Measurements from ENCODE around the gene MIA2. TPM values are rescaled to one million over a fixed set of nuclear protein-coding genes. Genes with fewer than 3 reads are reported as not detected.

MIA2 gene
- total and polyA plus RNA-seq, 5 donors from 2014 or later: 21.1 to 26.2 (median 21.9) TPM

DNA sequence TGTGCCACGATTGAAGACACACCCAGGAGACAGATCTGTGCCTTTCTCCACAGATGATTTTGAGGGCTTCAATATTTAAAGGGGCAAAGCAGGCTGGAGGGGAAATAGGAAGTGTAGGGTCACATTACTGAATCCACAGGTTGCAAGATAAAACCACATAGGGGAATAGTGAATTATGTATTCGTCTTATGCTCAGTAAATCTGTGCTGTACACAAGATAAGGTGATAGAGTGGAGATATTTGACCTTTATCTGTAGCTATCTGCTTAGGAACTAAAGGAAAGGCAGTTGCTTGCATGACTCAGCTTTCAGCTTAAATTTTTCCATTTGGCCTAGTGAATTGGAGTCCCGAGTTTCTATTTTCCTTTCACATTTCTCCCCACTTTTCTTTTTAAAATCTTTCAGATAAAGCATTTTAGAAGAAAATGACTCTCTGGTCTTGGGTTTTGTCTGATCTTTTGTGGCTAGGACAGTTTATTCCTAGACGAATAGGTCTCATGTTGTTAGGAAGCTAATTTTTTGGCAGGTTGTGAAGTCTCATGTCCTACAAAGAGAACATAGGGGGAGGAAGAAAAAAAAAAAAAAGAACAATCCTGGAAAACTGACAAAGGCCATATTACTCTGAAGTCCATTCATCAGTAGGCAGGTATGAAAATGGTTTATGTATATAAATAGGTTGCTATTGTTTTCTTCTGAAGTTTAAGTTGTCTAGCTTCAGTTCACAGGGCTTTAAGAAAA lies 143.1 kb downstream of the MIA2 start:
- H3K4me1 Mint-ChIP-seq: peaks cover 0 to 7% (median 0%) of the 10 kb centered on the region in 4 donors
- Histone ChIP-seq H3K9me3 (ENCODE audit: control insufficient read depth in 2 of 2, low read length in 2 of 2) (no peaks in the 10 kb centered on the region), H3K4me1 (ENCODE audit: control insufficient read depth, insufficient read depth, low read length, poor library complexity, severe bottlenecking) (no peaks in the 10 kb centered on the region), H3K4me3 (ENCODE audit: low read depth, low read length) (no peak overlapping the region), H3K36me3 (ENCODE audit: control insufficient read depth, insufficient read depth, low read length) (no peaks in the 10 kb centered on the region), H3K27me3 (ENCODE audit: control insufficient read depth, insufficient read depth, low read length) (no peaks in the 10 kb centered on the region), H3K27ac (ENCODE audit: insufficient read depth, low read length, poor library complexity, severe bottlenecking) (no peak overlapping the region)
- ATAC-seq (ENCODE audit: low read depth in 2 of 2): no peak
- H3K36me3 Mint-ChIP-seq: peaks cover 14% of the 10 kb centered on the region
- no peak overlapping the region for H3K4me3 Mint-ChIP-seq
- no peak for DNase-seq
- no peak overlapping the region for H3K27ac Mint-ChIP-seq
- H3K27me3 Mint-ChIP-seq: no peaks in the 10 kb centered on the region
- H3K9me3 Mint-ChIP-seq: no peaks in the 10 kb centered on the region

DNA sequence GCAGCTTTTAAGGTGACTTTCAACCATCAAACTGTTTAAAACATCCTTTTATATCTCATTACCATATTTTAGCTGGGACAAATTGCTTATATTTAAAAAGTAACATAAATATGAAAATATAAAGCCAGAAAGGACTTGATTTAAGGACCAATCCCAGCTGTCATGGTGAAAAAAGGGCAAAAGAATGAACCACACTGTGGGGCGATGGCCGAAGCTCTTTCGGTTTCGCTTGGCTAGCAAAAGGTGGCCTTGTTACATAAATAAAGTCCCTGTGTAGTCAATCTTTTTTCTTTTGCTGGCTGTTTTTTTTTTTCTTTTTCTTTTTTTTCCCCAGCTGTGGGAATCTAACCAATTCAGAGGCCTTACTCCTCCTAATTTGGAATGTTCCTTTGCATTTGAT lies 147.7 kb downstream of the MIA2 start:
- H3K27ac ChIP-seq (ENCODE audit: insufficient read depth, low read length, poor library complexity, severe bottlenecking): no peak overlapping the region
- no peaks in the 10 kb centered on the region for H3K36me3 ChIP-seq (ENCODE audit: control insufficient read depth, insufficient read depth, low read length)
- no peaks in the 10 kb centered on the region for H3K9me3 ChIP-seq (ENCODE audit: control insufficient read depth in 2 of 2, low read length in 2 of 2)
- H3K4me1 Mint-ChIP-seq: peaks cover 0 to 33% (median 23%) of the 10 kb centered on the region in 4 donors
- DNase-seq: no peak
- H3K4me3 Mint-ChIP-seq: no peak overlapping the region
- H3K4me3 ChIP-seq (ENCODE audit: low read depth, low read length): no peak overlapping the region
- no peaks in the 10 kb centered on the region for H3K27me3 Mint-ChIP-seq
- H3K9me3 Mint-ChIP-seq: no peaks in the 10 kb centered on the region
- H3K36me3 Mint-ChIP-seq: peaks cover 9% of the 10 kb centered on the region
- no peaks in the 10 kb centered on the region for H3K4me1 ChIP-seq (ENCODE audit: control insufficient read depth, insufficient read depth, low read length, poor library complexity, severe bottlenecking)
- no peak for ATAC-seq (ENCODE audit: low read depth in 2 of 2)
- no peaks in the 10 kb centered on the region for H3K27me3 ChIP-seq (ENCODE audit: control insufficient read depth, insufficient read depth, low read length)
- no peak overlapping the region for H3K27ac Mint-ChIP-seq

DNA sequence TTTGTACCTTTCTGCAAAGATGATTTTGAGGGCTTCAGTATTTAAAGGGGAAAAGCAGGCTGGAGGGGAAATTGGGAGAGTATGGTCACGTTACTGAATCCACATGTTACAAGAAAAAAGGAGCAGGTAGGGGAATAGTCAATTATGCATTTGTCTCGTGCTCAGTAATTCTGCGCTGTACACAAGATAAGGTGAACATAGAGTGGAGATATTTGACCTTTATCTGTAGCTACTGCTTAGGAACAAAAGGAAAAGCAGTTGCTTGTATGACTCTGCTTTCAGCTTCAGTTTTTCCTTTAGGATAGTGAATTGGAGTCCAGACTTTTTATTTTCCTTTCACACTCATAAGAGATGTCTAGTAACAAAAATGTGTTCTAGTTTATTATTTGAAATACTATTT lies 148.7 kb downstream of the MIA2 start:
- peaks cover 0 to 33% (median 24%) of the 10 kb centered on the region in 4 donors for H3K4me1 Mint-ChIP-seq
- H3K9me3 ChIP-seq (ENCODE audit: control insufficient read depth in 2 of 2, low read length in 2 of 2): no peaks in the 10 kb centered on the region
- no peak overlapping the region for H3K4me3 ChIP-seq (ENCODE audit: low read depth, low read length)
- DNase-seq: no peak
- H3K27ac Mint-ChIP-seq: no peak overlapping the region
- no peaks in the 10 kb centered on the region for H3K4me1 ChIP-seq (ENCODE audit: control insufficient read depth, insufficient read depth, low read length, poor library complexity, severe bottlenecking)
- no peaks in the 10 kb centered on the region for H3K27me3 ChIP-seq (ENCODE audit: control insufficient read depth, insufficient read depth, low read length)
- no peak overlapping the region for H3K27ac ChIP-seq (ENCODE audit: insufficient read depth, low read length, poor library complexity, severe bottlenecking)
- peaks cover 14% of the 10 kb centered on the region for H3K36me3 Mint-ChIP-seq
- H3K4me3 Mint-ChIP-seq: no peak overlapping the region
- ATAC-seq (ENCODE audit: low read depth in 2 of 2): no peak
- H3K9me3 Mint-ChIP-seq: peaks cover 0 to 2% (median 0%) of the 10 kb centered on the region in 7 donors
- no peaks in the 10 kb centered on the region for H3K27me3 Mint-ChIP-seq
- no peaks in the 10 kb centered on the region for H3K36me3 ChIP-seq (ENCODE audit: control insufficient read depth, insufficient read depth, low read length)

DNA sequence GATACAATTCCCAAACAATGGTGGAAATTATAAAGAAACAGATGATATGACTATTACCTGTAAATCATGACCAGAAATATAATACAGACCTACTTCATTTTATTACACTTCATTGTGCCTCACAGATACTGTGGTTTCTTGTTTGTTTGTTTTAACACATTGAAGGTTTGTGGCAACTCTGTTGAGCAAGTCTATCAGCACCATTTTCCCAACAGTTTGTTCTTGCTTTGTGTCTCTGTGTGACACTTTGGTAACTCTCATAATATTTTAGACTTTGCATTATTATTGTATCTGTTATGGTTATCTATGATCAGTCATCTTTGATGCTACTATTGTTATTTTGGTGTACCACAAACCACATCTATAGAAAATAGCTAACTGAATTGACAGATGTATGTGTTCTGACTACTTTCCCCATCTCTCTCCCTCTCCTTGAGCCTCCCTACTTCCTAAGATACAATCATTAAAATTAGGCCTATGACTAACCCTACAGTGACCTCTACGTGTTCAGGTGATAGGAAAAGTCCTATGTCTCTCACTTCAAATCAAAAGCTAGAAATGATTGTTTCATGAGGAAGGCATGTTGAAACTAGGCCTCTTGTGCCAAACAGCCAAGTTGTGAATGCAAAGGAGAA lies 149.4 kb downstream of the MIA2 start:
- ATAC-seq (ENCODE audit: low read depth in 2 of 2): no peak
- Mint-ChIP-seq H3K27me3 (no peaks in the 10 kb centered on the region), H3K27ac (peak overlapping the region in 1 of 3 donors; percentile 68), H3K4me3 (peak overlapping the region in 1 of 4 donors; percentile 28), H3K4me1 (peaks cover 0 to 33% (median 24%) of the 10 kb centered on the region in 4 donors), H3K36me3 (peaks cover 17% of the 10 kb centered on the region), H3K9me3 (peaks cover 0 to 2% (median 0%) of the 10 kb centered on the region in 7 donors)
- no peaks in the 10 kb centered on the region for H3K9me3 ChIP-seq (ENCODE audit: control insufficient read depth in 2 of 2, low read length in 2 of 2)
- H3K4me3 ChIP-seq (ENCODE audit: low read depth, low read length): no peak overlapping the region
- no peaks in the 10 kb centered on the region for H3K4me1 ChIP-seq (ENCODE audit: control insufficient read depth, insufficient read depth, low read length, poor library complexity, severe bottlenecking)
- no peaks in the 10 kb centered on the region for H3K36me3 ChIP-seq (ENCODE audit: control insufficient read depth, insufficient read depth, low read length)
- DNase-seq: peak in 2 of 3 donors; percentile 37 to 51
- H3K27me3 ChIP-seq (ENCODE audit: control insufficient read depth, insufficient read depth, low read length): no peaks in the 10 kb centered on the region
- no peak overlapping the region for H3K27ac ChIP-seq (ENCODE audit: insufficient read depth, low read length, poor library complexity, severe bottlenecking)

DNA sequence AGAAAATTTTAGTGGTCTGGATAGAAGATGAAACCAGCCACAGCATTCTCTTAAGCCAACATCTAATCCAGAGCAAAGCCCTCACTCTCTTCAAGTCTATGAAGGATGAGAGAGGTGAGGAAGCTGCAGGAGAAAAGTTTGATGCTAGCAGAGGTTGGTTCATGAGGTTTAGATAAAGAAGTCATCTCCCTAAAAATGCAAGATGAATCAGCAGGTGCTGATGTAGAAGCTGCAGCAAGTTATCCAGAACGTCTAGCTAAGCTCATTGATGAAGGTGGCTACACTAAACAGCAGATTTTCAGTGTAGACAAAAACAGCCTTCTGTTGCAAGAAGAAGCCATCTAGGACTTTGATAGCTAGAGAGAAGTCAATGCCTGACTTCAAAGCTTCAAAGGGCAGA lies 150.0 kb downstream of the MIA2 start:
- no peak overlapping the region for H3K4me3 Mint-ChIP-seq
- no peaks in the 10 kb centered on the region for H3K4me1 ChIP-seq (ENCODE audit: control insufficient read depth, insufficient read depth, low read length, poor library complexity, severe bottlenecking)
- no peaks in the 10 kb centered on the region for H3K9me3 ChIP-seq (ENCODE audit: control insufficient read depth in 2 of 2, low read length in 2 of 2)
- no peaks in the 10 kb centered on the region for H3K36me3 ChIP-seq (ENCODE audit: control insufficient read depth, insufficient read depth, low read length)
- H3K27me3 Mint-ChIP-seq: no peaks in the 10 kb centered on the region
- no peaks in the 10 kb centered on the region for H3K27me3 ChIP-seq (ENCODE audit: control insufficient read depth, insufficient read depth, low read length)
- DNase-seq (no peak), ATAC-seq (ENCODE audit: low read depth in 2 of 2) (no peak)
- no peak overlapping the region for H3K4me3 ChIP-seq (ENCODE audit: low read depth, low read length)
- peaks cover 23% of the 10 kb centered on the region for H3K36me3 Mint-ChIP-seq
- no peak overlapping the region for H3K27ac ChIP-seq (ENCODE audit: insufficient read depth, low read length, poor library complexity, severe bottlenecking)
- H3K27ac Mint-ChIP-seq: peak overlapping the region in 1 of 3 donors; percentile 68
- peaks cover 0 to 33% (median 24%) of the 10 kb centered on the region in 4 donors for H3K4me1 Mint-ChIP-seq
- peaks cover 0 to 2% (median 0%) of the 10 kb centered on the region in 7 donors for H3K9me3 Mint-ChIP-seq

DNA sequence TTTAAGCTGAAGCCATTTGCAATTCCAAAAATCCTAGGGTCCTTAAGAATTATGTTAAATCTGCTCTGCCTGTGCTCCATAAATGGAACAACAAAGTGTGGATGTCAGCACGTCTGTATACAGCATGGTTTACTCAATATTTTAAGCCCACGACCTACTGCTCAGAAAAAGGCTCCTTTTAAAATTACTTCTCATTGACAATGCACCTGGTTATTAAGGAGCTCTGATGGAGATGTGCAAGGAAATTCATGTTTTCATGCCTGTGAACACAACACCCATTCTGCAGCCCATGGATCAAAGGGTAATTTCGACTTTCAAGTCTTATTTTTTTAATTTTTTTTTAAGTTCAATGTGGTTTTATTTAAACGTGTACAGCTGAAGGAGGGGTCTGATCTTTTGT lies 150.5 kb downstream of the MIA2 start:
- Mint-ChIP-seq H3K9me3 (peaks cover 0 to 2% (median 0%) of the 10 kb centered on the region in 7 donors), H3K27ac (no peak overlapping the region), H3K4me1 (peaks cover 1 to 33% (median 24%) of the 10 kb centered on the region in 4 donors), H3K4me3 (no peak overlapping the region), H3K27me3 (no peaks in the 10 kb centered on the region), H3K36me3 (peaks cover 27% of the 10 kb centered on the region)
- no peaks in the 10 kb centered on the region for H3K27me3 ChIP-seq (ENCODE audit: control insufficient read depth, insufficient read depth, low read length)
- no peaks in the 10 kb centered on the region for H3K36me3 ChIP-seq (ENCODE audit: control insufficient read depth, insufficient read depth, low read length)
- no peaks in the 10 kb centered on the region for H3K9me3 ChIP-seq (ENCODE audit: control insufficient read depth in 2 of 2, low read length in 2 of 2)
- H3K4me3 ChIP-seq (ENCODE audit: low read depth, low read length): no peak overlapping the region
- H3K4me1 ChIP-seq (ENCODE audit: control insufficient read depth, insufficient read depth, low read length, poor library complexity, severe bottlenecking): no peaks in the 10 kb centered on the region
- ATAC-seq (ENCODE audit: low read depth in 2 of 2) (no peak), DNase-seq (no peak)
- no peak overlapping the region for H3K27ac ChIP-seq (ENCODE audit: insufficient read depth, low read length, poor library complexity, severe bottlenecking)

DNA sequence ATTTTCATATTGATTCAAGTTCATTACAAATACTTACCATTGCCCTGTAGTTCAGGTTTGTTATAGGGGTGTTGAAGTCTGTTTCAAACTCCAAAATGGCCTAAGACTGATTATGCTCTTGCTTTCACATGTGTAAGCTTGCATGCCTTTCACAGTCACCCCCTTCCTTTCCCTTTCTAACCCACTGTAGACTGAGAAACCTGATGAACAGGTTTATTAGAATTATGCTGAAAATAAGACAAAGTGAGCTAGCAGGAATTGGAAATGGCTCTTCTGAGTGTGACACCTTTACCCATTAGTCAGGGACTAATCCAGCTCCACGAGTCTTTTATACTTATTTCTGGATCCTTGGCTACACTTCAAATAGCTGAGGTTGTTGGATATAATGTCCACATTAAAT lies 159.6 kb downstream of the MIA2 start:
- Mint-ChIP-seq H3K4me3 (no peak overlapping the region), H3K27me3 (no peaks in the 10 kb centered on the region), H3K27ac (peak overlapping the region in 1 of 3 donors; percentile 38), H3K36me3 (peaks cover 29% of the 10 kb centered on the region), H3K4me1 (peaks cover 0 to 11% (median 4%) of the 10 kb centered on the region in 4 donors), H3K9me3 (no peaks in the 10 kb centered on the region)
- DNase-seq (no peak), ATAC-seq (ENCODE audit: low read depth in 2 of 2) (no peak)
- no peaks in the 10 kb centered on the region for H3K27me3 ChIP-seq (ENCODE audit: control insufficient read depth, insufficient read depth, low read length)
- H3K27ac ChIP-seq (ENCODE audit: insufficient read depth, low read length, poor library complexity, severe bottlenecking): no peak overlapping the region
- H3K9me3 ChIP-seq (ENCODE audit: control insufficient read depth in 2 of 2, low read length in 2 of 2): no peaks in the 10 kb centered on the region
- no peaks in the 10 kb centered on the region for H3K4me1 ChIP-seq (ENCODE audit: control insufficient read depth, insufficient read depth, low read length, poor library complexity, severe bottlenecking)
- peaks cover 26% of the 10 kb centered on the region for H3K36me3 ChIP-seq (ENCODE audit: control insufficient read depth, insufficient read depth, low read length)
- H3K4me3 ChIP-seq (ENCODE audit: low read depth, low read length): no peak overlapping the region
